Aorta (tissue), 5 donors: ENCODE results near the gene GLO1. TPM values are rescaled to one million over a fixed set of nuclear protein-coding genes. Genes with fewer than 3 reads are reported as not detected.

Source experiments
- ATAC-seq: fragments of 200-7000 bp; cut with Tn5 transposase; one replicate; pipeline ENCODE4 v1.9.1; 2022; ENCODE audit warnings: moderate library complexity; ENCODE audit not compliant: low FRiP score
- DNase-seq, 2 donors: peaks; one replicate each; pipeline ENCODE4 v3.0.0-alpha.2; 2020
- H3K27ac ChIP-seq, 2 donors: one replicate each; pipeline ENCODE4 v1.5.1; 2013; ENCODE audit warnings: low read length in 2 of 2, mild to moderate bottlenecking in 2 of 2, moderate library complexity in 2 of 2, control low read depth in 1 of 2, inconsistent platforms in 1 of 2, low read depth in 1 of 2
- H3K27me3 ChIP-seq, 2 donors: one replicate each; pipeline ENCODE4 v1.6.1; 2013; ENCODE audit warnings: control low read depth in 1 of 2, low read length in 1 of 2, mild to moderate bottlenecking in 1 of 2, moderate library complexity in 1 of 2; ENCODE audit not compliant: insufficient read depth in 2 of 2, control insufficient read depth in 1 of 2
- H3K36me3 ChIP-seq, 2 donors: one replicate each; pipeline ENCODE4 v1.6.1; 2013; ENCODE audit warnings: control low read depth in 1 of 2, low read length in 1 of 2, mild to moderate bottlenecking in 1 of 2; ENCODE audit not compliant: insufficient read depth in 2 of 2, control insufficient read depth in 1 of 2
- H3K4me1 ChIP-seq, 2 donors: one replicate each; pipeline ENCODE4 v1.6.1; 2013; ENCODE audit warnings: low read length in 2 of 2, control low read depth in 1 of 2, mild to moderate bottlenecking in 1 of 2, moderate library complexity in 1 of 2; ENCODE audit not compliant: insufficient read depth in 2 of 2, control insufficient read depth in 1 of 2
- H3K4me3 ChIP-seq, 2 donors: one replicate each; pipeline ENCODE4 v1.5.1; 2013; ENCODE audit warnings: low read length in 2 of 2, control low read depth in 1 of 2, mild to moderate bottlenecking in 1 of 2
- H3K9me3 ChIP-seq: one replicate; pipeline ENCODE4 v1.6.1; 2013; ENCODE audit warnings: mild to moderate bottlenecking, low read length; ENCODE audit not compliant: control insufficient read depth
- WGBS, 2 donors: extraction: QIAGEN DNeasy Blood & Tissue Kit; methylation state at CpG; one replicate each; pipeline ENCODE4 v1.1.7; 2013; 5-methylcytosine and 5-hydroxymethylcytosine counted together
- intact Hi-C, 2 donors: fragments of 100-400 bp; cut with DNase I; formaldehyde crosslinking; loops; one replicate each; pipeline versions ENCODE4 v1.14.2 to v1.15.0; 2022
- polyA plus RNA-seq, 2 donors: library from polyadenylated mRNA; stranded (reverse); fragments of 200-250 nt; gene quantifications; one replicate each; pipeline ENCODE4 v1.2.3, GENCODE V29; 2013
- total RNA-seq, 2 donors: library from RNA; stranded (reverse); fragmentation: NEBNext Ultra II Directional; extraction: Animal tissue kit (Norgen Biotek cat#: 25700); gene quantifications; one replicate each; pipeline ENCODE4 v1.2.1, GENCODE V29; 2021
- donor health status: healthy with polysubstance abuse.
- donor health status: Bipolar disorder and iron deficiency.
- donor health status: DM: no; HTN: no; CAD: no.
- donor health status: DM: no; HTN: no; CAD: no.
- donor health status: DM: yes; HTN: yes; CAD: no.

The GLO1 gene
- total and polyA plus RNA-seq, 4 donors = 43.1 to 94.3 (median 51.4) TPM

DNA sequence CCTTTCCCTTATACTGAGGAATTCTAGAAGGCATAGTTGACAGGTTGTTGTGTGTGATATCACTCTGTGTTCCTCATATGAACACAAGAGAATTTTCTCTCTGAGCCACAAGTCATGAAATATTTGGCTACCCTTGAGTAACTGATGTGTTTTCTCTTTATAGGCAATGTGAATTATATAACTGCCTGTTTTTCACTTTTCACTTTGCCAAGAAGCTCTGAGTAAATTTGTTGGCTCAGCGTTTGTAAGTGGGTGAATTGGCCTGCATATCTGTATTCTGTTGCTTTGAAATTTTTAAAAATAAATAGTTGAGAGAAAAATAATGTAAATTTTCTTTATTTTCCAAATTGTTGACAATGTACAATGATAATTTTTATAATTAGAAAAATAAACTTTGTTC is 58.0 kb downstream of the GLO1 start:
- H3K36me3 ChIP-seq = no peaks in the 10 kb centered on the region
- no peak overlapping the region for H3K27ac ChIP-seq
- H3K27me3 ChIP-seq = no peaks in the 10 kb centered on the region
- peaks cover 0 to 3% of the 10 kb centered on the region in 2 donors for H3K4me1 ChIP-seq
- DNase-seq (no peak), ATAC-seq (no peak)
- H3K9me3 ChIP-seq = no peaks in the 10 kb centered on the region
- H3K4me3 ChIP-seq = no peak overlapping the region
- intact Hi-C loops = no loop called here
- WGBS, 2 donors = 12 to 16% methylated on average over 1 of the region's 1 CpG

DNA sequence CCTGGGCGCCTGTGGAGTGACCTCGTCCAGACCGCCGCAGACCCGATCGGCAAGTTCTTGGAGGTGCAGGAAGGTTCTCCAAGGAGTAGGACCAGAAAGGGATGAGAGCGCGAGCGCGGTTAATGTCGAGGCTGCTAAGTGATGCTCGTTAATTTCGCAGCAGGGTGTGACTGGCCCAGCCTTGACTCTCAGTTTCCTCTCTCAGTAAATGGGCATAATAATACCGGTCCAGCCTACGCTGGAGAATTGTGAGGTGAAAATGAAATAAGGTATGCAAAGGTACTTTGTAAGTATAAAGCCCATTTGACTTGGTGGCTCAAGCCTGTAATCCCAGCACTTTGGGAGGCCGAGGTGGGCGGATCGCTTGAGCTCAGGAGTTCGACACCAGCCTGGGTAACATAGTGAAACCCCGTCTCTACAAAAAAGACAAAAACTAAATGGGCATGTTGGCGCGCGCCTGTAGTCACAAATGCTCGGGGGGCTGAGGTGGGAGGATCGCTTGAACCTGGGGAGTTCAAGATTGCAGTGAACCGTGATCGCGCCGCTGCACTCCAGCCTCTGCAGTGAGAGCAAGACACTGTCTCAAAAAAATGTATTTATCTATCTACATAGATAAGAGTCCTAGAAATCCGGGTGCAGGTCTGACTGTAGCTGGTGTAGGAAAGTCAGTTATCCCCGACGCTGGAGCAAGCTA is 62.6 kb downstream of the GLO1 start:
- Histone ChIP-seq H3K4me3 (peak overlapping the region; percentile 24 to 53), H3K9me3 (no peaks in the 10 kb centered on the region), H3K36me3 (no peaks in the 10 kb centered on the region), H3K4me1 (peaks cover 0 to 3% of the 10 kb centered on the region in 2 donors), H3K27ac (peak overlapping the region in 1 of 2 donors; percentile 83), H3K27me3 (no peaks in the 10 kb centered on the region)
- intact Hi-C loops = no loop called here
- no peak for ATAC-seq
- no peak for DNase-seq
- WGBS, 2 donors = 5 to 7% methylated on average over 32 of the region's 32 CpGs

DNA sequence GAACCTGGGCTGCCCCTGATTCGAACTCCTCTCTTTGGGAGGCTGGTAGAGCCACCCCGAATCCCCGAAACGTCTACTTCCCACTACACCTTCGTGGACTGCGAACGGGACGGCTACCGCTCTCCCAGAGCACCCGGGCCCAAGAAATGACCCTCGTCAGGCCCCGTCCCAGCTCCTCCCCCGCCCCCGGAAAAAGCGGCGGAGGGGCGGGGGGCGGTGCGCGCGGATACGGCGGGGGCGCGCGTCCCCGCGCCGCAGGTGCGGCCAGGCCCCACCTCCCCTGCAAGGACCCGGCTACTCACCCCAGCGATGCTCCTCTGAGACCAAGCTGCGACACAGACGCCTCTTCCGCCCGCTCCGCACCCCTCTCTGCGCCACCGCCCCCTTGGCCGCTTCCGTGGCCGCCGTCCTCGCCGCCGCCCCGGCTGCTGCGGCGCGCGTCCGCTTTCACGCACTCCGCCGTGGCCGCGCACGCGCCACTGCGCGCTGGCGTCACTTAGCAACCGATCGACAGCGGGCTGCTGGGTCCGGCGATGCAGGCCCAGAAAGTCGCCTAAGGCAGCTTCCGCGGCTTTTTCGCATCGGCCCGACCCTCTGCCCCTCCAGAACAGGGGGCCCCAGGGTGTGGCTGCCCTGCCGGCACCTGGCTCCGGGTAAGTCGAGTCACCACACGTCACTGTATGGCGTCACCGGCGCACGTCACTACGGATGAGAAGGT is 63.3 kb downstream of the GLO1 start, which contains the start of gene BTBD9:
Gene BTBD9 (minus strand): TSS at position 432 of the 718 bp plus-strand sequence.
- intact Hi-C loops = no loop called here
- Histone ChIP-seq H3K4me1 (peaks cover 0 to 3% of the 10 kb centered on the region in 2 donors), H3K27ac (peak within 1 kb of the TSS; percentile 45 to 83), H3K9me3 (no peaks in the 10 kb centered on the region), H3K36me3 (no peaks in the 10 kb centered on the region), H3K4me3 (peak within 1 kb of the TSS; percentile 24 to 53), H3K27me3 (no peaks in the 10 kb centered on the region)
- ATAC-seq = peak; percentile 95
- peak; percentile 90 to 95 for DNase-seq
- WGBS, 2 donors = 0% methylated on average over 56 to 82 of the region's 82 CpGs

DNA sequence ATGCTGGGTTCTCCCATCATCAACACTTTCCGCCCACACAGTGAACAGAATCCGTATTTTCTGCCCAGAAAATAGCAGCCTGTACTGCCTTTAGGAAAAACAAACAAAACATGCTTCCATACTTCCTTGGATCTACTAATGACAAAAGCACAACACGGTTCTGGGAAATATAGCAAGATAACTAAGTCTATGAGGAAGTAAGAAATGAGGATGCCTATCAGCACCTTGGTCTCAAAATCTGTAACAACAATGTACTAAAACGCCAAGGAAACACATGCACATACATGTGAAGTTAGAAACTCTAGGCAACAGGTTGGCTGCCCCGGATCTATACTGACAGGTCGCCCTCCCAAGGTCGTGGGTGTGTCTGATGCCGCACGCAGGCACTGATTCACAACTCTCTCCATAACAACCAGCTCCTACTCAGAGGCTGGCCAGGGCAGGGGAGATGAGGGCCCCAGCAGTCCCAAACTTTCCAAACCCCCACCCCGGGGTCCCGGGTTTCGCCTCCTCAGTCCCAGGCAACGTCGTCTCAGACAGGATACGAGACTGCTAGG is 63.9 kb downstream of the GLO1 start:
- Histone ChIP-seq H3K36me3 (no peaks in the 10 kb centered on the region), H3K4me3 (peak overlapping the region; percentile 24 to 53), H3K27ac (peak overlapping the region in 1 of 2 donors; percentile 83), H3K27me3 (no peaks in the 10 kb centered on the region), H3K9me3 (no peaks in the 10 kb centered on the region), H3K4me1 (peaks cover 0 to 3% of the 10 kb centered on the region in 2 donors)
- peak; percentile 46 for ATAC-seq
- intact Hi-C loops = no loop called here
- no peak for DNase-seq
- WGBS, 2 donors = 4 to 5% methylated on average over 15 of the region's 15 CpGs

DNA sequence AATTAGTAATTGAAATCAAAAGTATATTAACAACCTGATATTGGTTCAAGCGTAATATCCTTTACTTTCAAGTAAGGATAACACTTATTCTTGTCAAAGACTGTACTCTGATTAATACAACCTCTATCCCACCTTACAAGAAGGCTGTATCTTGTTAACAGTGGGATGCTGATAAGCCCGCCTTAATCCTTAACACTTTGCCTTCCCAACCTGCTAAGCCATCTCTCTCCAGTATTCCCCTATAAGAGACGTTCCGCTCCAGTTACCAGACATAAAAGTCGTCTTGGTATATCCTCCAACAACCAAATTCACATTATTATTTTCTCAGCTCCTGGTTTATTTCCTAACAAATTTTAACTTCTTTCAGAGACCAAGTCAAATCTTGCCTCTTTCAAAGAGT is 65.2 kb downstream of the GLO1 start:
- Histone ChIP-seq H3K4me3 (no peak overlapping the region), H3K4me1 (peaks cover 0 to 3% of the 10 kb centered on the region in 2 donors), H3K27ac (no peak overlapping the region), H3K9me3 (no peaks in the 10 kb centered on the region), H3K36me3 (no peaks in the 10 kb centered on the region), H3K27me3 (no peaks in the 10 kb centered on the region)
- 90 to 92% methylated on average over 5 of the region's 5 CpGs for WGBS, 2 donors
- intact Hi-C loops = no loop called here
- DNase-seq (no peak), ATAC-seq (no peak)

DNA sequence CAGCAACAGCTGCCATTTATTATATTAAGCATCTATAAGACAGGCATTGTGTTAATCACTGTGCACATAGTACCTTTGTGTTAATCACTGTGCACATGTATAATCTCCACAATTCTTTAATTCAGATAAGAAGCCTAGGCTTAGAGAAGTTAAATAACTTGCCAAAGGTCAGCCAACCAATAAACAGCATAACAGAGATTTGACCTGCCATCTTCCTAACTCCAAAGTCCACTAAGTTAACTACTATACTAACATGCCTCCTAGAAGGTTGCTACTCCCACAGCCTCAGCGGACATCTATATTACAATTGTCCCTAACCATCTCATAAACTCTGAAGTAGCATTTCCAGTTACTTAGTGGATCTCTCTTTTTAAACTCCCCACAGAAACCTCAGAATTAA is 66.9 kb downstream of the GLO1 start:
- ATAC-seq = no peak
- intact Hi-C loops = no loop called here
- Histone ChIP-seq H3K9me3 (no peaks in the 10 kb centered on the region), H3K27ac (no peak overlapping the region), H3K36me3 (no peaks in the 10 kb centered on the region), H3K4me3 (no peak overlapping the region), H3K4me1 (peaks cover 0 to 3% of the 10 kb centered on the region in 2 donors), H3K27me3 (no peaks in the 10 kb centered on the region)
- no peak for DNase-seq
- WGBS, 2 donors = 92 to 97% methylated on average over 1 of the region's 1 CpG

DNA sequence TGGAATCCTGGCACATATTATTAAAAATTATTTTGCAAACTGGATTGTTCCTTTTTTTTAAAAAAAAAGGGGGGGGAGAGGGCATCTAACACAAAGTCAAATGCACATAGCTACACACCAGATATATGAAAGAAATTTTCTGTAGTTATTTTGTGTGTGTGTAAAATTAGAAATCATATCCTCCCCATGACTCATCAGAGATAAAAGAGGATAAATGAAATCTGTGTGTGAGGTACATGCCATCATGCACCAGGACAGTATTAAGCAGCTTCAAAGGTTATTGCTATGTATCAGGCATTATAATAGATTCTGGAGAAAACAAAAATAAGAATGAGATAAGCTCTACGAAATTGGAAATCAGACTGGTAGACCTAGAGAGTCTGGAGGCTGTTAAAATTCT is 68.4 kb downstream of the GLO1 start:
- no peak for ATAC-seq
- 53 to 56% methylated on average over 1 of the region's 1 CpG for WGBS, 2 donors
- DNase-seq = no peak
- Histone ChIP-seq H3K4me3 (no peak overlapping the region), H3K4me1 (no peaks in the 10 kb centered on the region), H3K9me3 (no peaks in the 10 kb centered on the region), H3K27me3 (no peaks in the 10 kb centered on the region), H3K27ac (no peak overlapping the region), H3K36me3 (no peaks in the 10 kb centered on the region)
- intact Hi-C loops = no loop called here

DNA sequence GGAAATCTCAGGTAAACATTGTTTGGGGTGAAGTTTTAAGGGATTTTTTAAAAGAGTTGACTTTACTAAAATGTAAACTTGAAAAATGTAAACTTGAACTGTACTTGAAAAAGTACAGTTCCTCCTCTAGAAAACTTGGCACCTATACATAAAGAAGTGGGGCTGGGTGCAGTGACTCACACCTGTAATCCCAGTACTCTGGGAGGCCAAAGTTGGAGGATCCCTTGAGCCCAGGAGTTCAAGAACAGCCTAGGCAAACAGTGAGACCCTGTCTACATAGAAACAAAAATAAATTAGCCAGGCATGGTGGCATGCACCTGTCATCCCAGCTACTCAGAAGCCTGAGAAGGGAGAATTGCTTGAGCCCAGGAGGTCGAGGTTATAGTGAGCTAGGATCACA is 70.5 kb downstream of the GLO1 start:
- no peak overlapping the region for H3K27ac ChIP-seq
- no peak for DNase-seq
- H3K4me1 ChIP-seq = no peaks in the 10 kb centered on the region
- H3K27me3 ChIP-seq = no peaks in the 10 kb centered on the region
- H3K4me3 ChIP-seq = no peak overlapping the region
- ATAC-seq = no peak
- H3K36me3 ChIP-seq = no peaks in the 10 kb centered on the region
- 81 to 85% methylated on average over 1 of the region's 1 CpG for WGBS, 2 donors
- no peaks in the 10 kb centered on the region for H3K9me3 ChIP-seq
- intact Hi-C loops = no loop called here
